Fibroblast of lung (primary cell): Measurements from ENCODE around the gene DCDC2.

Experiments
- EZH2 ChIP-seq: IDR thresholded peaks from 2 replicates; pipeline ENCODE4 v1.5.1; 2012; ENCODE audit warnings: low read length, control low read depth, mild to moderate bottlenecking; ENCODE audit errors: missing control alignments
- TF ChIP-seq, protein P1 (sequence below), 2 donors: IDR thresholded peaks in 1 of 2; conservative IDR thresholded peaks in 1 of 2; 1 replicate in 1 of 2; 2 replicates in 1 of 2; pipeline ENCODE4 v1.5.1; 2011 to 2012; ENCODE audit warnings: low read length in 2 of 2, control low read depth in 1 of 2, inconsistent platforms in 1 of 2, low read depth in 1 of 2, mild to moderate bottlenecking in 1 of 2

DNA sequence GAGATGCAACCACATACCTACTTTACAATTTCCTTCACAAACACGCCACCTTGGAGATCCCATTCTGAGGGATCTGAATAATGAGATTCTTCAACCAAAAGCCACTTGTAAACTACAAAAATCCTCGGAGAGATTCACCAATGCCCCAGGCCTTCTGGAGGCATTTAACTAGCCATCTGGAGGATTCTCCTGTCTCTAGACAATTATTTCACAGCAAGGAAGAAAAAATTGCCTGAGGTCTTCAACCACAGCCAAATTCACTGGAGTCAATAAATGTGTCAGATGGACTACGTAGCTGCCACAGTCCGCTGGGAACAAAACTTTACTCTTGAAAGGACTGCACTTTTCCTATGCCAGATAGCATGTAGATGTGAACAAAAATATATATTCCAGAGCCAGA, 19.0 kb upstream of the DCDC2 start:
- TF ChIP-seq, protein P1, sequence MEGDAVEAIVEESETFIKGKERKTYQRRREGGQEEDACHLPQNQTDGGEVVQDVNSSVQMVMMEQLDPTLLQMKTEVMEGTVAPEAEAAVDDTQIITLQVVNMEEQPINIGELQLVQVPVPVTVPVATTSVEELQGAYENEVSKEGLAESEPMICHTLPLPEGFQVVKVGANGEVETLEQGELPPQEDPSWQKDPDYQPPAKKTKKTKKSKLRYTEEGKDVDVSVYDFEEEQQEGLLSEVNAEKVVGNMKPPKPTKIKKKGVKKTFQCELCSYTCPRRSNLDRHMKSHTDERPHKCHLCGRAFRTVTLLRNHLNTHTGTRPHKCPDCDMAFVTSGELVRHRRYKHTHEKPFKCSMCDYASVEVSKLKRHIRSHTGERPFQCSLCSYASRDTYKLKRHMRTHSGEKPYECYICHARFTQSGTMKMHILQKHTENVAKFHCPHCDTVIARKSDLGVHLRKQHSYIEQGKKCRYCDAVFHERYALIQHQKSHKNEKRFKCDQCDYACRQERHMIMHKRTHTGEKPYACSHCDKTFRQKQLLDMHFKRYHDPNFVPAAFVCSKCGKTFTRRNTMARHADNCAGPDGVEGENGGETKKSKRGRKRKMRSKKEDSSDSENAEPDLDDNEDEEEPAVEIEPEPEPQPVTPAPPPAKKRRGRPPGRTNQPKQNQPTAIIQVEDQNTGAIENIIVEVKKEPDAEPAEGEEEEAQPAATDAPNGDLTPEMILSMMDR (conservative IDR thresholded peaks at IDR 0.05 in 1 of 2, IDR thresholded peaks at IDR 0.05 in 1 of 2; ENCODE audit: low read depth in 1 of 2, low read length in 2 of 2): no peak
- no peak for TF ChIP-seq EZH2
